ENCODE measurements around the gene ZNHIT3.

DNA sequence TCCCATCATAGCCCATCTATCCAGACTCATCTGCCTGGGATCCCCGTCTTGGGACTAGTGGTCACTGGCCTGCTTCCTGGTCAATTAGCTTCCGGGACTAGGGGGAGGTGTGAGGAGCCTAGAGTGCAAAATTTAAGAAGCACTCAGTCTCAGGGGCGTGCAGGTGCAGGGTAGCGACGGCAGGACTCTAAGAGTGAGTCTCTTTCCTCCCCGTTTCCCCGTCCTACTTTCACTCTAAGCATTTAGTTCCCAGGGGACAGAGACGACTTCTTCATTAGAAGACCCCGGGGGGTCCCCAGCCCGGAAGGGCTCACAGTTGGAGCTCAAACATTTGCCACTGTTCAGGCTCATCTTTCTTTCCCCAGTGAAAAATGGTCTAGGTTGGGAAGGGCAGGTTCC, 677 bp upstream of the ZNHIT3 start:
- TF ChIP-seq, protein P1, sequence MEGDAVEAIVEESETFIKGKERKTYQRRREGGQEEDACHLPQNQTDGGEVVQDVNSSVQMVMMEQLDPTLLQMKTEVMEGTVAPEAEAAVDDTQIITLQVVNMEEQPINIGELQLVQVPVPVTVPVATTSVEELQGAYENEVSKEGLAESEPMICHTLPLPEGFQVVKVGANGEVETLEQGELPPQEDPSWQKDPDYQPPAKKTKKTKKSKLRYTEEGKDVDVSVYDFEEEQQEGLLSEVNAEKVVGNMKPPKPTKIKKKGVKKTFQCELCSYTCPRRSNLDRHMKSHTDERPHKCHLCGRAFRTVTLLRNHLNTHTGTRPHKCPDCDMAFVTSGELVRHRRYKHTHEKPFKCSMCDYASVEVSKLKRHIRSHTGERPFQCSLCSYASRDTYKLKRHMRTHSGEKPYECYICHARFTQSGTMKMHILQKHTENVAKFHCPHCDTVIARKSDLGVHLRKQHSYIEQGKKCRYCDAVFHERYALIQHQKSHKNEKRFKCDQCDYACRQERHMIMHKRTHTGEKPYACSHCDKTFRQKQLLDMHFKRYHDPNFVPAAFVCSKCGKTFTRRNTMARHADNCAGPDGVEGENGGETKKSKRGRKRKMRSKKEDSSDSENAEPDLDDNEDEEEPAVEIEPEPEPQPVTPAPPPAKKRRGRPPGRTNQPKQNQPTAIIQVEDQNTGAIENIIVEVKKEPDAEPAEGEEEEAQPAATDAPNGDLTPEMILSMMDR (IDR thresholded peaks at IDR 0.05 in 8 of 11, conservative IDR thresholded peaks at IDR 0.05 in 3 of 11) = no peak
- TF ChIP-seq POLR2A (IDR thresholded peaks at IDR 0.05) = no peak

Measured in spleen (tissue), 7 donors.